WI38 (cell line): ENCODE measurements around the gene ZNFX1.

ENCODE experiments used
- H3K4me3 ChIP-seq: 2 replicates; pipeline ENCODE4 v1.5.1; 2011; ENCODE audit warnings: low read depth, mild to moderate bottlenecking, control low read depth, low read length
- TF ChIP-seq, protein P1 (sequence below): IDR thresholded peaks from 2 replicates; pipeline ENCODE4 v1.5.1; 2012; ENCODE audit warnings: low read depth, mild to moderate bottlenecking, control low read depth, low read length

ZNFX1 gene

GRCh38 chr20:49245921-49246740, 31.7 kb downstream of the ZNFX1 start:
- TF ChIP-seq, protein P1, sequence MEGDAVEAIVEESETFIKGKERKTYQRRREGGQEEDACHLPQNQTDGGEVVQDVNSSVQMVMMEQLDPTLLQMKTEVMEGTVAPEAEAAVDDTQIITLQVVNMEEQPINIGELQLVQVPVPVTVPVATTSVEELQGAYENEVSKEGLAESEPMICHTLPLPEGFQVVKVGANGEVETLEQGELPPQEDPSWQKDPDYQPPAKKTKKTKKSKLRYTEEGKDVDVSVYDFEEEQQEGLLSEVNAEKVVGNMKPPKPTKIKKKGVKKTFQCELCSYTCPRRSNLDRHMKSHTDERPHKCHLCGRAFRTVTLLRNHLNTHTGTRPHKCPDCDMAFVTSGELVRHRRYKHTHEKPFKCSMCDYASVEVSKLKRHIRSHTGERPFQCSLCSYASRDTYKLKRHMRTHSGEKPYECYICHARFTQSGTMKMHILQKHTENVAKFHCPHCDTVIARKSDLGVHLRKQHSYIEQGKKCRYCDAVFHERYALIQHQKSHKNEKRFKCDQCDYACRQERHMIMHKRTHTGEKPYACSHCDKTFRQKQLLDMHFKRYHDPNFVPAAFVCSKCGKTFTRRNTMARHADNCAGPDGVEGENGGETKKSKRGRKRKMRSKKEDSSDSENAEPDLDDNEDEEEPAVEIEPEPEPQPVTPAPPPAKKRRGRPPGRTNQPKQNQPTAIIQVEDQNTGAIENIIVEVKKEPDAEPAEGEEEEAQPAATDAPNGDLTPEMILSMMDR: peak; percentile 59
- no peak overlapping the region for H3K4me3 ChIP-seq

GRCh38 chr20:49237531-49237930, 40.3 kb downstream of the ZNFX1 start:
- H3K4me3 ChIP-seq: no peak overlapping the region
- TF ChIP-seq, protein P1: no peak

GRCh38 chr20:49236301-49236700, 41.6 kb downstream of the ZNFX1 start:
- TF ChIP-seq, protein P1: no peak

GRCh38 chr20:49234831-49235230, 43.0 kb downstream of the ZNFX1 start:
- H3K4me3 ChIP-seq: no peak overlapping the region
- TF ChIP-seq, protein P1: no peak

More at GRCh38 chr20:49236301-49236700, 41.6 kb downstream of the ZNFX1 start:
- H3K4me3 ChIP-seq: no peak overlapping the region

- TF ChIP-seq, protein P1: no peak
- no peak overlapping the region for H3K4me3 ChIP-seq
These were observed 44.6 kb downstream of the ZNFX1 start for GRCh38 chr20:49233226-49233625.

DNA sequence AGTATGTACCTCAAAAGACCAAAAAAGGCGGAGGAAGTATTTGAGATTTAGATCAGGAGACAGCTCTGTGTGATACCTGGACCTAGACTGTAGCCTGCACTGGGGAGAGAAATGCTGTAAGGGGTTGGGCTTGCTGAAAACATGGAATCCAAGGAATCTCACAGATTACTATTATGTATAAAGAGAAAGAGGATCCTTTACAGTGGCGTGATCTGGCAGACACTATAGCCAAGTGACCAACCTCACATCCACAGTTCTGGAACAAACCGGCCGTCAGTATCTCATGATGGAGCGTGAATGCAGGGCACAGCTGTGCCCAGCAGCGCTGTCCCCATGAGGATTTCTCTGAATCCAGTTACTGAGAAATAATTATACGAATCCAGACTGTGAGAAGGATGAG, 46.4 kb downstream of the ZNFX1 start:
- TF ChIP-seq, protein P1: no peak
- no peak overlapping the region for H3K4me3 ChIP-seq

- TF ChIP-seq, protein P1: no peak
- no peak overlapping the region for H3K4me3 ChIP-seq
These were observed 47.2 kb downstream of the ZNFX1 start for GRCh38 chr20:49230561-49231133.
